Measurements from ENCODE around the gene RASA3.

DNA sequence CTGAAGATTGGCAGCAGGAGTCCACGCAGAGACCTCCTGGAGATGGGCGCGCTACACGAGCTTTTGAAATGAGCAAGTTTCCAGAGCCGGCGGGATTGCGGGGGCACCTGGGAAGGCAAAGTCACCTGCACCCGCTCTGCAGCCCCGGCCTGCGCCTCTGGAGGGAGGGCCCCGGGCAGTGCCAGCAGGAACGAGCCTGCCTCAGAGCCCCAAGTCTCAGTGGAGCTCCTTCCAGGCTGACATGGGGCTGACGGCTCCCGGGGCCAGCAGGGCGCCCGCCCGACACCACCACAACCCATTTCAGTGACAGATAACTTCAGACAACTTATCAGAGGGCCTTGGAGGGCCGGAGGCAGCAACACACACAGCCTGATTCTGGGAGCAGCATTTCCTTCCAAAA, 45.0 kb downstream of the RASA3 start:
- TF ChIP-seq, protein P1, sequence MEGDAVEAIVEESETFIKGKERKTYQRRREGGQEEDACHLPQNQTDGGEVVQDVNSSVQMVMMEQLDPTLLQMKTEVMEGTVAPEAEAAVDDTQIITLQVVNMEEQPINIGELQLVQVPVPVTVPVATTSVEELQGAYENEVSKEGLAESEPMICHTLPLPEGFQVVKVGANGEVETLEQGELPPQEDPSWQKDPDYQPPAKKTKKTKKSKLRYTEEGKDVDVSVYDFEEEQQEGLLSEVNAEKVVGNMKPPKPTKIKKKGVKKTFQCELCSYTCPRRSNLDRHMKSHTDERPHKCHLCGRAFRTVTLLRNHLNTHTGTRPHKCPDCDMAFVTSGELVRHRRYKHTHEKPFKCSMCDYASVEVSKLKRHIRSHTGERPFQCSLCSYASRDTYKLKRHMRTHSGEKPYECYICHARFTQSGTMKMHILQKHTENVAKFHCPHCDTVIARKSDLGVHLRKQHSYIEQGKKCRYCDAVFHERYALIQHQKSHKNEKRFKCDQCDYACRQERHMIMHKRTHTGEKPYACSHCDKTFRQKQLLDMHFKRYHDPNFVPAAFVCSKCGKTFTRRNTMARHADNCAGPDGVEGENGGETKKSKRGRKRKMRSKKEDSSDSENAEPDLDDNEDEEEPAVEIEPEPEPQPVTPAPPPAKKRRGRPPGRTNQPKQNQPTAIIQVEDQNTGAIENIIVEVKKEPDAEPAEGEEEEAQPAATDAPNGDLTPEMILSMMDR (conservative IDR thresholded peaks at IDR 0.05; ENCODE audit: low read depth, low read length): no peak
- TF ChIP-seq RFX5 (IDR thresholded peaks at IDR 0.05; ENCODE audit: low read depth, low read length): no peak
- TF ChIP-seq POLR2A (IDR thresholded peaks at IDR 0.05; ENCODE audit: low read depth, low read length): no peak

Data from IMR-90 (cell line).